HepG2 (cell line): ENCODE measurements around the gene AMN. TPM values are rescaled to one million over a fixed set of nuclear protein-coding genes. Genes with fewer than 3 reads are reported as not detected.
A peak's percentile ranks its signal among the peaks of the same experiment; 100 is the strongest.

Source experiments
- ARHGAP35 ChIP-seq: sonication (generic); formaldehyde crosslinking; IDR thresholded peaks from 2 replicates; pipeline ENCODE4 v1.9.0; 2022; ENCODE audit warnings: mild to moderate bottlenecking, inconsistent platforms, moderate library complexity, missing genetic modification reagents, borderline replicate concordance
- ATF7 ChIP-seq, 2 experiments: fragments of 450-650 bp in 1 of 2; sonication (generic) in 1 of 2; formaldehyde crosslinking in 1 of 2; IDR thresholded peaks; 2 replicates each; pipeline versions ENCODE4 v1.4.0 to v1.6.1; 2016 to 2020; ENCODE audit warnings: antibody characterized with exemption in 1 of 2, mild to moderate bottlenecking in 1 of 2, missing genetic modification reagents in 1 of 2
- JUN ChIP-seq: sonication (generic); formaldehyde crosslinking; IDR thresholded peaks from 2 replicates; pipeline ENCODE4 v1.4.0; 2020; ENCODE audit warnings: mild to moderate bottlenecking, missing genetic modification reagents
- JUNB ChIP-seq: sonication (generic); formaldehyde crosslinking; IDR thresholded peaks from 2 replicates; pipeline ENCODE4 v1.8.0; 2022; ENCODE audit warnings: missing genetic modification reagents, mild to moderate bottlenecking, borderline replicate concordance
- POLR2AphosphoS2 ChIP-seq: IDR thresholded peaks from 2 replicates; pipeline ENCODE4 v1.6.1; 2011; ENCODE audit warnings: low read depth, low read length, improper control_type of control experiment
- REST ChIP-seq, 2 experiments: IDR thresholded peaks; 2 replicates each; pipeline ENCODE4 v1.6.1; 2011 to 2012; ENCODE audit warnings: low read length in 2 of 2, borderline replicate concordance in 1 of 2, low read depth in 1 of 2, mild to moderate bottlenecking in 1 of 2, moderate library complexity in 1 of 2
- RFX3 ChIP-seq: IDR thresholded peaks from 2 replicates; pipeline ENCODE4 v1.6.1; 2016; ENCODE audit warnings: missing biosample characterization, missing genetic modification reagents
- SAFB2 ChIP-seq: sonication (generic); formaldehyde crosslinking; IDR thresholded peaks from 2 replicates; pipeline ENCODE4 v1.5.1; 2020; ENCODE audit warnings: missing genetic modification reagents, low read depth, mild to moderate bottlenecking, borderline replicate concordance
- ZFX ChIP-seq: sonication (generic); formaldehyde crosslinking; IDR thresholded peaks from 2 replicates; pipeline ENCODE4 v1.4.0; 2020; ENCODE audit warnings: mild to moderate bottlenecking, low read depth, missing genetic modification reagents, moderate library complexity
- ZFY ChIP-seq: sonication (generic); formaldehyde crosslinking; IDR thresholded peaks from 2 replicates; pipeline ENCODE4 v1.4.0; 2020; ENCODE audit warnings: missing genetic modification reagents
- ZHX1 ChIP-seq: sonication (generic); formaldehyde crosslinking; IDR thresholded peaks from 2 replicates; pipeline ENCODE4 v1.8.1; 2022; ENCODE audit warnings: low read depth, mild to moderate bottlenecking, missing genetic modification reagents
- ZNF337 ChIP-seq: sonication (generic); formaldehyde crosslinking; IDR thresholded peaks from 2 replicates; pipeline ENCODE4 v1.5.1; 2020; ENCODE audit warnings: missing genetic modification reagents, low read depth, mild to moderate bottlenecking, borderline replicate concordance
- ZNF34 ChIP-seq: sonication (generic); formaldehyde crosslinking; IDR thresholded peaks from 2 replicates; pipeline ENCODE4 v1.4.0; 2020; ENCODE audit warnings: mild to moderate bottlenecking, missing genetic modification reagents, borderline replicate concordance
- ZNF44 ChIP-seq: sonication (generic); formaldehyde crosslinking; IDR thresholded peaks from 2 replicates; pipeline ENCODE4 v1.5.1; 2020; ENCODE audit warnings: mild to moderate bottlenecking, missing genetic modification reagents
- ZNF7 ChIP-seq: IDR thresholded peaks from 2 replicates; pipeline ENCODE4 v1.6.1; 2016; ENCODE audit warnings: missing biosample characterization, missing genetic modification reagents
- ZSCAN22 ChIP-seq: sonication (generic); formaldehyde crosslinking; IDR thresholded peaks from 2 replicates; pipeline ENCODE4 v1.4.0; 2020; ENCODE audit warnings: mild to moderate bottlenecking, missing genetic modification reagents
- ZUFSP ChIP-seq: sonication (generic); formaldehyde crosslinking; IDR thresholded peaks from 2 replicates; pipeline ENCODE4 v1.9.0; 2021; ENCODE audit warnings: missing genetic modification reagents, mild to moderate bottlenecking, borderline replicate concordance
- polyA plus RNA-seq, 8 experiments: library from polyadenylated mRNA; depleted of rRNA in 3 of 8; stranded (reverse) in 7 of 8; unstranded in 1 of 8; fragments of >200 nt; fragmentation: Illumina TruSeq in 4 of 8; extraction: Trizol in 4 of 8; gene quantifications; 2 replicates each; pipeline versions ENCODE4 v1.2.1 to v1.2.3, GENCODE V29; 2011 to 2016; ENCODE audit warnings: low read depth in 4 of 8, missing spikeins in 1 of 8, mixed read lengths in 1 of 8; ENCODE audit not compliant: insufficient read depth in 1 of 8
- total RNA-seq, 5 experiments: library from RNA; depleted of rRNA; stranded (reverse); fragments of >200 nt; fragmentation: Illumina TruSeq; extraction: Trizol; gene quantifications; 2 replicates each; pipeline ENCODE4 v1.2.3, GENCODE V29; 2016; ENCODE audit warnings: low read depth in 1 of 5

The AMN gene
- total and polyA plus RNA-seq, 2 of the 13 experiments (the other 11 are each of a cell fraction or from before 2014, with no cell fraction given): 9.8 to 33.1 TPM

DNA sequence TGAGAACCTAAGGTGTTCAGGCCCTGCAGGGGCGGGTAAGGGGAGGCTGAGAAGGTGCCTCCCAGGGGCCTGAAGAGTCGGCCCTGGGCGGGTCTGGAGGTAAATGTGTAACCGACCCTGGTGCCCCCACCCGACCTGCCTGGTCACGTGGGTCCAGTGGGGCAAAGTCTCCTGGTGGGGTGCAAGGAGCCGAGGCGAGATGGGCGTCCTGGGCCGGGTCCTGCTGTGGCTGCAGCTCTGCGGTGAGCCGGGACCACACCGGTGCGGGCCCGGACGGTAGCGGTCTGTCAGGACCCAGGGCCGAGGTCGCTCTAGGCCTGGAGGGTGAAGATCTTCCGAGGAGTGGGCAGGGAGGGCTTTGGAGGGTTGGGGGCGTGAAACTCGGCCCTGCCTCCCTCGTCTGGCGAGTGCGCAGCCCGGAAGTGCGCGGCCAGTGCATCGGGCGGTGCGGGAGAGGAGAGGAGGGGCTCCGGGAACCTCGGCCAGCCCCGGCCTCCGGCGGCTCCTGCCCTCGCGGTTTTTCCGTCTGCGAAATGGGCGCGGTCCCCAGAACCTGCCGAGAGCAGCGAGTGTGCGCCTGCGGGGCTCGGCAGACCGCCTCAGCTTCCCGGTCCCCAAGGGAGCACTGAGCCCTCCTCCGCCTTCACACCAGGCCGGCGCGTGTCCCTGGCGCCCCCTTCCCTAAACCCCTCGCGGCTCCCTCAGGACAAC lies at the start of gene AMN (continued):
- TF ChIP-seq ZNF7 (CRISPR knock-in tag): no peak
- TF ChIP-seq ARHGAP35 (CRISPR knock-in tag): no peak
- no peak for TF ChIP-seq JUNB
- no peak for TF ChIP-seq REST (IDR thresholded peaks at IDR 0.05; ENCODE audit: borderline replicate concordance in 1 of 2, low read depth in 1 of 2, low read length in 2 of 2)
- no peak; the same call in 1 of the 2 replicates for TF ChIP-seq ZHX1
- no peak for TF ChIP-seq ATF7 (IDR thresholded peaks at IDR 0.05)
- 0 out of 2 replicates have a peak, but pooled peaks have one; percentile 16 for TF ChIP-seq ATF7 (CRISPR knock-in tag; IDR thresholded peaks at IDR 0.05)
- 0 out of 2 replicates have a peak, but pooled peaks have one; percentile 60 for TF ChIP-seq ZNF337 (CRISPR knock-in tag)
- TF ChIP-seq ZFY: peak; percentile 98
- no peak for TF ChIP-seq JUN
- no peak for TF ChIP-seq ZNF44 (CRISPR knock-in tag)
- no peak for TF ChIP-seq POLR2AphosphoS2
- no peak for TF ChIP-seq ZNF34 (CRISPR knock-in tag)
- TF ChIP-seq ZSCAN22 (CRISPR knock-in tag): no peak
- no peak for TF ChIP-seq RFX3 (CRISPR knock-in tag)
- peak; percentile 98 for TF ChIP-seq ZFX
- TF ChIP-seq SAFB2 (CRISPR knock-in tag): no peak; the same call in 1 of the 2 replicates
- TF ChIP-seq ZUFSP: no peak
